ENCODE measurements around the gene DNAJC5G. TPM values are rescaled to one million over a fixed set of nuclear protein-coding genes. Genes with fewer than 3 reads are reported as not detected.

Gene DNAJC5G
- total RNA-seq, 1 experiment from 2014 or later = 0.37 TPM

DNA sequence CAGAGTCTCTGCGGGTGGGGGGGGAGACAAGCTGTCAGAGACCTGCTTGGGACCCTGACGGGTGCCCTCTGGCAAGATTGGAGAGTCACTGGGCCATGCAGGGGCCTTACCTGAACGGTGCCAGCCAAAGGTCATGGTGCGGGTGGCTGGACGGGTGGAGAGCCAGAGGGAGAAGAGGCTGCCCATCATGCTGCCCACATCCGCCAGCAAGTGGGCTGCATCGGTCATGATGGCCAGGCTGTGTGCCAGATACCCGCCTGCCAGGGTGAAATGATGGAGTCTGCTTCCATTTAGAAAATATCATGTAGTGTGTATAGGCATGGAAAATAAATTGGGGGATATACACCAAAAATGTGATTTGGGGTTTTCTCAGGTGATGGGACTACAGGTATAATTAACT lies 17.2 kb upstream of the DNAJC5G start:
- H3K4ac ChIP-seq (ENCODE audit: low read depth, low read length) = no peak overlapping the region
- peaks cover 65% of the 10 kb centered on the region for H3K27me3 Mint-ChIP-seq (ENCODE audit: low read depth)
- H3T11ph ChIP-seq (ENCODE audit: low read length) = no peak overlapping the region
- H2AK5ac ChIP-seq (ENCODE audit: insufficient read length, low read length) = no peak overlapping the region
- peaks cover 9% of the 10 kb centered on the region for H3K23me2 ChIP-seq (ENCODE audit: insufficient read length, low read depth, low read length, poor library complexity, severe bottlenecking)
- H4K8ac ChIP-seq (replicated peaks; ENCODE audit: insufficient read length, low read depth, low read length) = no peak overlapping the region
- no peak overlapping the region for H2BK120ac ChIP-seq (ENCODE audit: low read depth, low read length, poor library complexity, severe bottlenecking)
- H2BK12ac ChIP-seq (ENCODE audit: insufficient read length, low read depth, low read length) = no peak overlapping the region
- TF ChIP-seq, protein P1, sequence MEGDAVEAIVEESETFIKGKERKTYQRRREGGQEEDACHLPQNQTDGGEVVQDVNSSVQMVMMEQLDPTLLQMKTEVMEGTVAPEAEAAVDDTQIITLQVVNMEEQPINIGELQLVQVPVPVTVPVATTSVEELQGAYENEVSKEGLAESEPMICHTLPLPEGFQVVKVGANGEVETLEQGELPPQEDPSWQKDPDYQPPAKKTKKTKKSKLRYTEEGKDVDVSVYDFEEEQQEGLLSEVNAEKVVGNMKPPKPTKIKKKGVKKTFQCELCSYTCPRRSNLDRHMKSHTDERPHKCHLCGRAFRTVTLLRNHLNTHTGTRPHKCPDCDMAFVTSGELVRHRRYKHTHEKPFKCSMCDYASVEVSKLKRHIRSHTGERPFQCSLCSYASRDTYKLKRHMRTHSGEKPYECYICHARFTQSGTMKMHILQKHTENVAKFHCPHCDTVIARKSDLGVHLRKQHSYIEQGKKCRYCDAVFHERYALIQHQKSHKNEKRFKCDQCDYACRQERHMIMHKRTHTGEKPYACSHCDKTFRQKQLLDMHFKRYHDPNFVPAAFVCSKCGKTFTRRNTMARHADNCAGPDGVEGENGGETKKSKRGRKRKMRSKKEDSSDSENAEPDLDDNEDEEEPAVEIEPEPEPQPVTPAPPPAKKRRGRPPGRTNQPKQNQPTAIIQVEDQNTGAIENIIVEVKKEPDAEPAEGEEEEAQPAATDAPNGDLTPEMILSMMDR (conservative IDR thresholded peaks at IDR 0.05) = no peak
- H4K20me1 ChIP-seq (ENCODE audit: control insufficient read depth, insufficient read depth, insufficient read length) = no peaks in the 10 kb centered on the region
- H2AFZ ChIP-seq (ENCODE audit: low read length) = no peak overlapping the region
- no peak overlapping the region for H3K23ac ChIP-seq (ENCODE audit: insufficient read length, low read depth, low read length)
- no peak overlapping the region for H3K27ac Mint-ChIP-seq
- H3K4me1 Mint-ChIP-seq = peaks cover 10 to 12% of the 10 kb centered on the region in 2 experiments
- H3K79me2 ChIP-seq (ENCODE audit: insufficient read depth, low read length) = no peaks in the 10 kb centered on the region
- no peak overlapping the region for H2BK5ac ChIP-seq (ENCODE audit: insufficient read length, low read length)
- H4K5ac ChIP-seq (ENCODE audit: insufficient read length, low read depth, low read length) = no peak overlapping the region
- H3K56ac ChIP-seq (ENCODE audit: insufficient read length, low read depth, low read length) = no peak overlapping the region
- H3K36me3 Mint-ChIP-seq (ENCODE audit: insufficient read depth in 1 of 3, low read depth in 3 of 3) = no peaks in the 10 kb centered on the region; a peak in 2 of 7 replicates
- H3K79me1 ChIP-seq (ENCODE audit: insufficient read depth, low read depth, low read length, poor library complexity, severe bottlenecking) = no peaks in the 10 kb centered on the region
- H3K9ac ChIP-seq (ENCODE audit: extremely low read depth, insufficient read length, low read length) = no peak overlapping the region
- no peaks in the 10 kb centered on the region for H3K9me3 ChIP-seq (ENCODE audit: control insufficient read depth, low read depth, low read length)
- H3K4me2 ChIP-seq (ENCODE audit: insufficient read depth, insufficient read length, low read length) = no peak overlapping the region
- H2BK15ac ChIP-seq (ENCODE audit: low read depth, low read length) = no peak overlapping the region
- no peak overlapping the region for H4K91ac ChIP-seq (ENCODE audit: insufficient read length, low read depth, low read length)
- H3K27ac ChIP-seq (ENCODE audit: insufficient read length, low read depth, low read length) = no peak overlapping the region
- WGBS (ENCODE audit: extremely low coverage, insufficient read length, low lambda C conversion rate) = no CpG with 5 or more reads among the region's 8 CpGs
- no peak overlapping the region for H3K18ac ChIP-seq (ENCODE audit: insufficient read length, low read depth, low read length)
- peaks cover 14% of the 10 kb centered on the region; the same call in 1 of the 2 replicates for H3K27me3 ChIP-seq (ENCODE audit: insufficient read depth, low read length)
- H2BK20ac ChIP-seq (ENCODE audit: low read depth, low read length, poor library complexity, severe bottlenecking) = no peak overlapping the region
- no peaks in the 10 kb centered on the region for H3K9me3 Mint-ChIP-seq
- H3K4me3 Mint-ChIP-seq = no peak overlapping the region
- H3K14ac ChIP-seq (ENCODE audit: insufficient read depth, low read length) = no peak overlapping the region; the same call in 1 of the 2 replicates
- no peaks in the 10 kb centered on the region; the same call in 1 of the 2 replicates for H3K4me1 ChIP-seq (ENCODE audit: insufficient read depth, low read length)
- no peak for DNase-seq
